Activated CD4-positive, CD25-positive, alpha-beta regulatory T cell treated with anti-CD3 and anti-CD28 coated beads, Interleukin-2, amount 50 U/mL, for 72 hours (primary cell): ENCODE measurements around the gene TXNDC17.
"Not testable (repeated sequence)": the region's sequence is repeated elsewhere in the genome, so short reads cannot be mapped to it uniquely, and the experiment has no call there.

Experiments used
- DNase-seq: peaks from one replicate; pipeline ENCODE4 v3.0.0; 2021

TXNDC17 gene

GRCh38 chr17:6686026-6686425 lies 45.2 kb downstream of the TXNDC17 start:
- DNase-seq, result no peak

- no peak for DNase-seq
These were observed 48.1 kb downstream of the TXNDC17 start for GRCh38 chr17:6688944-6689343.

DNA sequence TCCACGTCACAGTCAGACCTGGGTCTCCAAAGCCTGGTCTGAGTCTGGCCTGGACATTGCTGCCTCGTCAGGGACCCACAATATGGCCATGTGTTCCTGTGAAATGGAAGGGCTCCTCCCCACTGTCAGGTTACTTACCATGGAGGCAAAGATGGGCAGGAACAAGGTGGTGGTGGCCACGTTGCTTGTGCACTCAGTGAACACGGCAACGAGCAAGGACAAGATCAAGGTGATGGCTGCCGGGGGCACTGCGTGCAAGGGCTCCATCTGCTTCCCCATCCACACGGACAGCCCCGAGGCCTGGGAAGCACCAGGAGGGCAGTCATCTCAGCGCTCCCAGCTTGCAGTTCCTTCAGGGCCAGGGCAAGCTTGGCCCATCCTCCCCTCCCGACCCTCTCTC lies 49.8 kb downstream of the TXNDC17 start:
- no peak for DNase-seq

DNA sequence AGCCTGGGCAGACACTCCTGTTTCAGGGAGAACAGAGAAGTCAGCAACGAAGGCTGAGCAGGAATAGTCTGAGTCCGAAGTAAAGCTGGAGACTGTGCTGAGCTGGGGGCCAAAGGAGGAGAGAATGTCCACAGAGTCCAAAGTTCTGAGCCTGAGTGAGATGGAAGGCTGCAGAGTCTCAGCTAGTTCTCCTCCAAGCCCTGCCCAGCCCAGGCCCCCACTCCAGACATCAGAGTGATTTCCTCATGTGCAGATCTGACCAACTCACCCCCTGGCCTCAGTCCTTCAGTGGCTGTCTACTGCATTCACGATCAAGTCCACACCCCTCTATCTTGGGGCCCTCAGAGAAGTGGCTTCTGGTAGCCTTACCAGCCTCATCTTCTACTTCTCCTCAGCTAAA lies 50.7 kb downstream of the TXNDC17 start:
- DNase-seq, result no peak

DNA sequence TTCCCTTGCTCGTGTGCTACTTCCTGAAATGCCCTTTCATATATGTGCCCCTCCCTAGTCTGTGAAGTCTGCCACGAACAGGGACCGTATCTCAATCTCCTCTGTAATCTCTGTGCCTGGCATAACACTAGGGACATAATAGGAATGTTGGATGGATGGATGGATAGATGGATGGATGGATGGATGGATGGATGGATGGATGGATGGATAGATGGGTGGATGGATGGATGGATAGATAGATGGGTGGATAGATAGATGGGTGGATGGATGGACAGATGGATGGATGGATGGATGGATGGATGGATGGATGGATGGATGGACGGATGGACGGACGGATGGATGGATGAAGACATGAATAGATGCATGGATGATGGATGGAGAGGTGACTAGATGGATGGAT lies 51.1 kb downstream of the TXNDC17 start:
- DNase-seq, result not testable (repeated sequence)
